T-helper 1 cell treated with Interleukin-12 subunit alpha and Interleukin-12 subunit beta and Interleukin-4 antibody, amounts not matched to agents 30 μg/mL and 1 μg/mL, for 36 hours (primary cell): Measurements from ENCODE around the gene SCAF1.
A peak's percentile ranks its signal among the peaks of the same experiment; 100 is the strongest.
"Not testable (repeated sequence)": the region's sequence is repeated elsewhere in the genome, so short reads cannot be mapped to it uniquely, and the experiment has no call there.

ENCODE experiments used
- H3K27ac Mint-ChIP-seq: one replicate; pipeline ENCODE4 v1.8.0; 2021; ENCODE audit warnings: mild to moderate bottlenecking, mixed read lengths
- H3K27me3 Mint-ChIP-seq: one replicate; pipeline ENCODE4 v1.8.0; 2021; ENCODE audit warnings: low read depth, mixed read lengths
- H3K36me3 Mint-ChIP-seq: one replicate; pipeline ENCODE4 v1.8.0; 2021; ENCODE audit warnings: low read depth, mixed read lengths
- H3K4me1 Mint-ChIP-seq: one replicate; pipeline ENCODE4 v1.8.0; 2021; ENCODE audit warnings: low read depth, mixed read lengths
- H3K4me3 Mint-ChIP-seq: one replicate; pipeline ENCODE4 v1.8.0; 2021; ENCODE audit warnings: mild to moderate bottlenecking, moderate library complexity, mixed read lengths
- H3K9me3 Mint-ChIP-seq: one replicate; pipeline ENCODE4 v1.8.0; 2021; ENCODE audit warnings: mixed read lengths

The SCAF1 gene

DNA sequence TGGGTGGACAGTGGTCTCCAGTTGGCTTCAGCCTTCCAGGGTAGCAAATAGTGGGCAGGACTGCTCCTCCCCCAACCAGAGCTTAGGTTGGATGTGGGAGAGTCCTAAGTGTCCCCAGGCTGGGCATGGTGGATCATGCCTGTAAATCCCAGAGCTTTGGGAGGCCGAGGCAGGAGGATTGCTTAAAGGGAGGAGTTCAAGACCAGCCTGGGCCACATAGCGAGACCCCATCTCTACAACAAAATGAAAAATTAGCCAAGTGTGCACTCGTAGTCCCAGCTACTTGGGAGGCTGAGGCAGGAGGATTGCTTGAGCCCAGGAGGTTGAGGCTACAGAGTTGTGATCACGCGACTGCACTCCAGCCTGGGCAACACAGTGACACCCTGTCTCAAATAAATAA lies 9.4 kb upstream of the SCAF1 start:
- Mint-ChIP-seq H3K9me3 (no peaks in the 10 kb centered on the region), H3K27ac (no peak overlapping the region), H3K27me3 (no peaks in the 10 kb centered on the region), H3K4me3 (no peak overlapping the region), H3K4me1 (peaks cover 3% of the 10 kb centered on the region), H3K36me3 (peaks cover 7% of the 10 kb centered on the region)

DNA sequence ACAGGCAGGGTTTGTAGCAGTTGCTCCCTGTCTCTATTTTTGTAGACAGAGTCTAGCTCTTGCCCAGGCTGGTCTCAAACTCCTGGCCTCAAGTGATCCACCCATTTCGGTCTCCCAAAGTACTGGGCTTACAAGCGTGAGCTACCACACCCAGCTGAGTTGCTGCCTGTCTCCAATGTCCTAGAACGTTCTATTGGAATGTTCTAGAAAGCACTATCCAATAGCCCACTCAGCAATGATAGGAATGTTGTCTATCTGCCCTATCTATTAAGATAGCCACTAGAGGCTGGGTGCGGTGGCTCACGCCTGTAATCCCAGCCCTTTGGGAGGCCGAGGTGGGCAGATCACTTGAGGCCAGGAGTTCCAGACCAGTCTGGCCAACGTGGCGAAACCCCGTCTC lies 8.7 kb upstream of the SCAF1 start:
- H3K4me3 Mint-ChIP-seq, H3K4me1 Mint-ChIP-seq, H3K36me3 Mint-ChIP-seq, H3K9me3 Mint-ChIP-seq, H3K27ac Mint-ChIP-seq, H3K27me3 Mint-ChIP-seq: not testable (repeated sequence)

DNA sequence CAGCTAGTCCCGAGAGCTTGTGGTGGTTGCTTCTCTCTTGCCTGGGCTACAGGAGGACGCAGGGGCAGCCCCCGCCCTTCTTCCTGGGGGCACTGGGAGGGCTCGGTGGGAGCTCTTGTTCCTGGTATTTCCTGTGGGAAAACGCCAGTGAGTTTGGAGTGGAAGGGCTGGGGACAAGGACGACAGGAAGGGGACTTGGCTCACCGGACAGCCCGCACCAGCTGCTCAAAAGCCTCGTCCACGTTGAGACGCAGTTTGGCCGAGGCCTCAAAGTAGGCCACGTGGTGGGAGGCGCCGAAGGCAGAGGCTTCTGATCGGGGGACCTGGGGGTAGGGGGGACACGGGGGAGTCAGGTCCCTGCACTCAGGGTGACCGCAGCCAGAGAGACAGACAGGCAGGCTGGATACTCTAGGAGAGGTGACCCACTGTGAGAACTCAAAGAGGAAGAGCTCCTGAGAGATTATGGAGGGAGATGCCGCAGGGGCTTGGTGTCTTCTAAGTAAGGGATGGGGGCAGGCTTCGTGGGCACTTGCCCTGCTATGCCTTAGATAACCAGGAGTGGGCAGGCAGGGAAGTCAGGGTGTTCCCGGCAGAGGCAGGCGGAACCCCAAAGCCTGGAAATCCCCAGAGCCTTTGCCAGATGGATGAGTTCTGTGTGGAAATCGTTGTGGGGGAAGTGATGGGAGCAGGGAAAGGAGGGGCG lies 6.3 kb upstream of the SCAF1 start:
- Mint-ChIP-seq H3K4me1 (peaks cover 20% of the 10 kb centered on the region), H3K27ac (no peak overlapping the region), H3K4me3 (no peak overlapping the region), H3K9me3 (no peaks in the 10 kb centered on the region), H3K36me3 (peaks cover 2% of the 10 kb centered on the region), H3K27me3 (no peaks in the 10 kb centered on the region)

DNA sequence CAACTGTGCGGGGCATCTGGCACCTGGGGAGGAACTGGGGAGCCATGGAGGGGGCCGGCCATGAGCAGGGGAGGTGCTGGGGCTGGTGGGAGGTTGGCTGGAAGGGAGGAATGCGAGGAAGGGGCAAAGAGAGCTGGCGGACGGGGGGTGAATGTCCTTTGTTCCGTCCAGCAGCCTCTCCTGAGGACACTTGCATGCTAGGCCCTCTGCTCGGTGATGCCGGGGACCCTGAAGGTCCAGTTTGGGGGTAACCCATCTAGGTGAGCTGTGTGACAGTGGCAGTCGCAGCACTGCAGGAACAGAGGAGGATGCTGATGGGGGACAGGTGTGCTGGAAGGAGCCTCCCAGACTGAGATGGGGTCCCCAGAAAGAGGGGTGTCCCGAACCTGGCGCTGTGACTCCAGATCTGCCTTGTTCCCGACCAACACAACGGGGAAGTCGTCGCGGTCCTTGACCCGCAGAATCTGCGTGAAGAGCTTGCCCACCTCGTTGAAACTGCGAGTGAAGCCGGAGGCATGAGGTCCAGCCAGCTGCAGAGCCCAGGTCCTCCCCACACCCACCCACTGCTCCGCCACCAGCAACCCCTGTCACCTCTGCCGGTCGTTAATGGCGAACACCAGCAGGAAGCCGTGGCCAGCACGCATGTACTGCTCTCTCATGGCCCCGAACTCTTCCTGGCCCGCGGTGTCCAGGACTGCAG lies 5.6 kb upstream of the SCAF1 start:
- Mint-ChIP-seq H3K9me3 (no peaks in the 10 kb centered on the region), H3K27me3 (no peaks in the 10 kb centered on the region), H3K4me3 (no peak overlapping the region)

DNA sequence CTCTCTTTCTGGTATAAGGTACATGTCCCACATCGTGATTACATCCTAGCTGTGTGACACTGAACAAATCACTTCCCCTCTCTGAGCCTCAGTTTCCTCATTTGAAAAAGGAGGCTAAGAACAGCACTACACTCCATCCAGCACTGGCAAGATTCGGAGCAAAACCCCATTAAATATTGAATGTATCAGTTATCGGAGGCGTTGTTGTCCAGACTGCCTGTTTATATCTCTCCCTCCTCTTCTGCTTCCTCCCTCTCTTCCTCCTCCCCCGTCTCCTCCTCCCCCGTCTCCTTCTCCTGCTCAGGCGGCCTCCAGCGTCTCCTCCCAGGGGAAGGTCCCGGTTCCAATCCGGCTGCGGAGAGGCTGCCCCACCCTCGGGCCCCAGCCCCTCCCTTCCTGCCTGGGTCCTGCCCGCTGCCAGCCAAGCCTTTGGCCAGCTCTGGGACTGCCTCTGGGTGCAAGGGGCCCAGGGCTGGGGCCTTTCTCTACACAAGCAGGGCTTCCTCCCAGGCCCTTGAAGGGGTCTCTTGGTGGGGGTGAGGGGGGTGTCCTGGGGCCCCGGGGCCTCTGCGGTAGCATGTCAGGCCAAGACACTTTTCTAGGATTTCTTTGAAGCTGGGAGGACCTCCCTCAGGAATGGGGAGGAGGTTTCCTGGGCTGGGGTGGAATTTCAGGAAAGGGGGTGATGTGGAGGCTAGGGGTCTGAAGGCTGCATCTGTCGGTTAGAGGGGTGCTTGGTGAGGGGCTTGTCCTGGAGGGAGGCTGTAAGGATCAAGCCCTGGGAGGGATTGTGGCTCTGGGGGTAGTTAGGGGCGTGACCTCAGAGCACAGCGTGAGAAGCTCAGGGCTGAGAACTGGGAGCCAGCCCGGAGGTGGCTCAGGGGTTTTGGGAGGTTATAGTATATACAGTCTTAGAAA lies 3.9 kb upstream of the SCAF1 start:
- Mint-ChIP-seq H3K4me1 (peaks cover 36% of the 10 kb centered on the region), H3K9me3 (no peaks in the 10 kb centered on the region), H3K4me3 (peak overlapping the region; percentile 72), H3K27ac (peak overlapping the region; percentile 50), H3K27me3 (no peaks in the 10 kb centered on the region), H3K36me3 (peaks cover 6% of the 10 kb centered on the region)

More for the DNA sequence above, 5.6 kb upstream of the SCAF1 start:
- H3K27ac Mint-ChIP-seq, result no peak overlapping the region
- H3K36me3 Mint-ChIP-seq, result peaks cover 2% of the 10 kb centered on the region
- H3K4me1 Mint-ChIP-seq, result peaks cover 24% of the 10 kb centered on the region

DNA sequence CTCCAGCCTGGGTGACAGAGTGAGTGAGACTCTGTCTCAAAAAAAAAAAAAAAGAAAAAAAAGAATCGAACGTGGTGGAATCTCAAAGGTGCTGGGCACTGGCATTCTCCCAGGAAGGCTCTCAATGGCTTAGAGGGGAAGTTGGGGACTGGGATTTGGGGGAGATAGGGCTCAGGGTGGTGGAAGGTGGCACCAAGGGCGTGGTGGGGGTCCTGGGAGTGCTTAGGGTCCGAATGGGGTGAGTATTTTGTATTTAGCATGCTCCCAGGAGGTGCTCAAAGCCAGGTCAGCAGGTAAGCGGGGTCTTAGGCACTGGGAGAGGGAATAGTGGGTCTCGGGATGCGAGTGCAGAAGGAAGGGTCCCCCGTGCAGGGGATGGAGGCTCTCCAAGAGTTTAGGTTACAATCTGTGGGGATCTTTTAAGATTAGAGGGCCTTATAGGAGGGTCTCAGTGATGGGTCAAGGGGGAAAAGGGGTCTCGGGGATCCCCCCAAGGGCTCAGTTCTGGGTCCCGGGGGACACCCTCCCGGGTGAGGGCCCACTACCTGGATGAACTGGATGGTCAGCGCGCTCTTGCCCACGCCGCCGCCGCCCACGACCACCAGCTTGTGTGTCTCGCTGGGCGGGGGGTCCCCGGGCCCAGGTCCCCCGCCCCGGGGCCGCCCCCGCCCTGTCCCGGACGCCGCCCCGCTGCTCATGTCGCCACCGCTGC lies 2.5 kb upstream of the SCAF1 start:
- Mint-ChIP-seq H3K9me3 (no peaks in the 10 kb centered on the region), H3K36me3 (peaks cover 13% of the 10 kb centered on the region), H3K27ac (peak overlapping the region; percentile 60), H3K4me1 (peaks cover 48% of the 10 kb centered on the region), H3K4me3 (peak overlapping the region; percentile 98), H3K27me3 (no peaks in the 10 kb centered on the region)

DNA sequence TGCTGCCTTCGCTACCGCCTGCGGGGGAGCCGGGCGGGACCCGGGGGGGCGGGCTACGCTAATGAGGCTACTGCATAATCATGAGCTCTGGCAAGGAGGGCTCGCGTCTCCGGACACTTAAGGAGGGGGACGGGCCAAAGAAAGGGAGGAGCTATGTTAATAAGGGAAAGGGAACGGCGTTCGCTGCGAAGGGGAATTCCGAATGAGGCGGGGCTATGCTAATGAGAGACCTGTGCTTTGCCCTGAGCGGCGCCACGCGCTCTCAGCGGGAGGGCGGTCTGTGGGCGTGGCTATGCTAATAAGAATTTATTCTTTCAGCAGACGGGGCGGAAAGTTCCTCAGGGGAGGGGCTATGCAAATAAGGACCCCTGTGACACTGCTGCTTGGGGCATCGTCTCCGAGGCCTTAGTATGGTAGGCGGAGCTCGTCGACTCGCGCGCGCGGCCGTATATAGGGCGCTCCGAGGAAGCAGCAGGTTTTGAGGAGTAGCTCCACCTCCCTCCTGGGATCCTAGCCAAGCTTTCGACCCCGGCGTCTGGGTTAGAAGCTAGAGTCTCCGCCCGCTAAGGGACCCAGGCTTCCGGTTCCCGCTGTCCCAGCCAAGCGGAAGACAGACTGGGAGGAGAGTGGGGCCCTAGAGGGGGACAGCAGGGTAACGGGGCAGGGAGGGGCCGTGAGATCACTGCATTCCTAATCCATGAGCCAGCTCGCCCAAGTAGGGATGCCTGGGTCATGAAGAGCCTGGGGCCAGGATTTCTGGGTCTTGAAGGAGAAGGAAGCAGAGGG lies 1.7 kb upstream of the SCAF1 start, which contains the start of gene RRAS:
Gene RRAS, minus strand, starts transcription at position 31 of the 786 bp plus-strand sequence. CDS start 45 bp downstream, outside the sequence.
- H3K4me1 Mint-ChIP-seq, result peaks cover 48% of the 10 kb centered on the region
- peaks cover 13% of the 10 kb centered on the region for H3K36me3 Mint-ChIP-seq
- no peaks in the 10 kb centered on the region for H3K27me3 Mint-ChIP-seq
- H3K9me3 Mint-ChIP-seq, result no peaks in the 10 kb centered on the region
- H3K27ac Mint-ChIP-seq, result peak within 1 kb of the TSS; percentile 99
- H3K4me3 Mint-ChIP-seq, result peak within 1 kb of the TSS; percentile 98

DNA sequence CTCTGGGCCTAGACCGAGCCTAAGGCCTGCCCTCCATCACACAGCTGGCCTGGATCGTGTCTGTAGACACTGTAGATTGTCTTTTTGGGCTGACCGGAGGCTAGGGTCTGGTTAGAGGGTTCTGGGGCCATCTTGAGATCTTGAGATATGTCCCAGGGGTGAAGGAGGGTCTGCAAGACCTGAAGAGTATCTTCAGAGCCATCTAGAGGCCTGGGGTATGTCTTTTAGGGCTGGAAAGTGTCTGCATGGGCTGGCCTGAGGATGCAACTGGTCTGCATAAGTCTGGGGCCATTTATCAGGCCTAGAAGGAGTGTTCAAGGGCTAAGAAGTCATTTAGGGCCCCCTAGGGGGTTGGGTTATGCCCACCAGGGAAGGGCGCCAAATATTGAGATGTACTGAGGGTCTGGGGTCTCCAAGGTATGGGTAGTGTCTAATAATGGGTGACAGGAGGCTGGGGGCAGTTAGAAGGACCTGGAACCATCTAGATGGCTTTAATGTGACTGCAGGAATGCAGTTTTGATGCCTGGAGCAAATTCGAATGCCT lies 555 bp downstream of the SCAF1 start:
- Mint-ChIP-seq H3K27me3 (no peaks in the 10 kb centered on the region), H3K27ac (peak overlapping the region; percentile 75), H3K4me1 (peaks cover 44% of the 10 kb centered on the region), H3K9me3 (no peaks in the 10 kb centered on the region), H3K4me3 (peak overlapping the region; percentile 98), H3K36me3 (peaks cover 15% of the 10 kb centered on the region)

DNA sequence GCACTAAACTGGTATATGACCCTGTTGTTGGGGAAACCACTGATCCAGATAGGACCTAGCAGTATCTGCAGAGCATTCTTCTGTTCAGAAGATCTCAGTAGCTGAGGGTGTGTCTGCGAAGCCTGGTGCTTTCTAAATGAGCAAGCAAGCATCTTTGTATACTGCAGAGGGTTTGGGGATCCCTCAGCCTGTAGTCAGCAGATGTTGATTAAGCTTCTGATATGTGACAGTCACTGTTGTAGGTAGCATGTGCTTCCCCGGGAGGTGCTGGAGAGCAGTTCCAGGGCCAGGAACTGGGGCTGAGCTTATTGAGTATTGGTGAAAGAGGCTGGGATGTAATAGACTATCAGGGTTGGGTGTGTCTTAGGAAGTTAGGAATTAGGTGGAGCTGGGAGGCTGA lies 1.5 kb downstream of the SCAF1 start:
- Mint-ChIP-seq H3K36me3 (peaks cover 15% of the 10 kb centered on the region), H3K27ac (peak overlapping the region; percentile 75), H3K27me3 (no peaks in the 10 kb centered on the region), H3K9me3 (no peaks in the 10 kb centered on the region), H3K4me3 (peak overlapping the region; percentile 98), H3K4me1 (peaks cover 39% of the 10 kb centered on the region)

DNA sequence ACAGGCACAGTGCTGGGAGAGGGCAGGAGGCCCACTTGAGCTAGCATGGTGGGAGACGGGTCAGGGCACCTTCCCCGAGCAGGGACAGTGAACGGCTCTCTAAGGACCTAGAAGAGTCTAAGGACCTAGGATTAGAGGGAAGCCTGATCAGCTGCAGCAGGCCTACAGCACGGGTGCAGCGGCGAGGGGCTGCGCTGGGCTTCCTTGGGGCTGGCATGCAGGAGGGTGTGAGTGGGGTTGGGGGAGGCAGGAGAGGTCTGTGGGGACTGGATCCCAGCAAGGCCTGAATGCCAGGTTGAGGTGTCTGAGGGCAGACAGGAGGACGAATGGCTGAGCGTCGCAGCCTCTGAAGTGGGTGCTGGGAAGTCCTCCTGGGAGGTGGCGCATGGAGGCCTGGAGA lies 3.6 kb downstream of the SCAF1 start:
- H3K27ac Mint-ChIP-seq, result no peak overlapping the region
- H3K27me3 Mint-ChIP-seq, result no peaks in the 10 kb centered on the region
- no peaks in the 10 kb centered on the region for H3K9me3 Mint-ChIP-seq
- H3K4me1 Mint-ChIP-seq, result peaks cover 28% of the 10 kb centered on the region
- no peak overlapping the region for H3K4me3 Mint-ChIP-seq
- H3K36me3 Mint-ChIP-seq, result peaks cover 20% of the 10 kb centered on the region

DNA sequence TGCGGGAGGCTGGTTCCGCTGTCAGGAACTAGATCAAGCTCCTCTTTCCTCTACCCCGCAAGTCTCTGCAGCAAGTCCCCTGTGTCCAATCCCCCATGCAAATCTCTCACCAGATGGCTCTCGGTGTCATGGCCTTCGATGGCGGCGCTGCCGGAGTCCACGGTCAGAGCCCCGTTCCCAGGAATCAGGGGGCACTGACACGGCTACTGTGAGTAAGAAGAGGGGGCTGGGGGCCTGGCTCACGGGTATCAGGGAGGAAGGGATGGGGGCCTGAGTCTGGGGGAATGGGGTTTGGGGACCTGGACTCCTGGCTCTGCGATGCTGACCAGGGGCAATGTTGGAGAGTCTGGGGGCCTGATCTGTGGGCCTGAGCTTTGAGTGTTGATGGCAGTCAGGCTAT lies 4.0 kb downstream of the SCAF1 start:
- no peaks in the 10 kb centered on the region for H3K27me3 Mint-ChIP-seq
- no peak overlapping the region for H3K27ac Mint-ChIP-seq
- H3K4me3 Mint-ChIP-seq, result no peak overlapping the region
- H3K36me3 Mint-ChIP-seq, result peaks cover 21% of the 10 kb centered on the region
- peaks cover 24% of the 10 kb centered on the region for H3K4me1 Mint-ChIP-seq
- no peaks in the 10 kb centered on the region for H3K9me3 Mint-ChIP-seq

DNA sequence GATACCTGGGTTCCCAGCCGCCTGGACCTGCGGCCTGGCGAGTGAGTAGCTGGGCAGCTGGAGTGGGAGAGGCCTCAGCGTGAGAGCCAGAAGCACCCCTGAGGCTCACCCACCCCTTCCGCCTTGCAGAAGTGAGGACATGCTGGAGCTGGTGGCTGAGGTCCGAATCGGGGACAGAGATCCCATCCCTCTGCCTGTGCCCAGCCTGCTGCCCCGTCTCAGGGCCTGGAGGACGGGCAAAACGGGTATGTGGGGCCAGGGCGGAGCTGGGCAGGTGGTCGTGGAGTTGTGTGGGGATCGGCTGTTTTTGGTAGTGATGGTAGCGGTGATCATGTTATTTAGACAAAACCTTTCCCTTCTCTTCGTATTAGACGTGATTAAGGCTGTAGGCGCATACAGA lies 4.6 kb downstream of the SCAF1 start:
- Mint-ChIP-seq H3K4me3 (no peak overlapping the region), H3K27me3 (no peaks in the 10 kb centered on the region), H3K4me1 (peaks cover 22% of the 10 kb centered on the region), H3K9me3 (no peaks in the 10 kb centered on the region), H3K36me3 (peaks cover 21% of the 10 kb centered on the region), H3K27ac (no peak overlapping the region)

DNA sequence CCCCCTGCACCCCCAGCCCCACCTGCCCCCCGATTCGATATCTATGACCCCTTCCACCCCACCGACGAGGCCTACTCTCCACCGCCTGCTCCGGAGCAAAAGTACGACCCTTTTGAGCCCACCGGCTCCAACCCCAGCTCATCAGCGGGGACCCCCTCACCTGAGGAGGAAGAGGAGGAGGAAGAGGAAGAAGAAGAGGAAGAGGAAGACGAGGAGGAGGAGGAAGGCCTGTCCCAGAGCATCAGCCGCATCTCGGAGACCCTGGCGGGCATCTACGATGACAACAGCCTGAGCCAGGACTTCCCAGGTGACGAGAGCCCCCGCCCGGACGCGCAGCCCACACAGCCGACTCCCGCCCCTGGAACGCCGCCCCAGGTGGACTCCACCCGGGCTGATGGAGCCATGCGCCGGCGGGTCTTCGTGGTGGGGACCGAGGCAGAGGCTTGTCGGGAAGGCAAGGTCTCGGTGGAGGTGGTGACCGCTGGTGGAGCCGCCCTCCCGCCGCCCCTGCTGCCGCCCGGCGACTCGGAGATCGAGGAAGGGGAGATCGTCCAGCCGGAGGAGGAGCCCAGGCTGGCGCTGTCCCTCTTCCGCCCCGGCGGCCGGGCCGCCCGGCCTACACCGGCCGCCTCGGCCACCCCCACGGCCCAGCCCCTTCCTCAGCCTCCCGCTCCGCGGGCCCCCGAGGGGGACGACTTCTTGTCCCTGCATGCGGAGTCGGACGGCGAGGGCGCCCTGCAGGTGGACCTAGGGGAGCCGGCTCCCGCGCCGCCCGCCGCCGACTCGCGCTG lies 9.2 kb downstream of the SCAF1 start:
- Mint-ChIP-seq H3K4me1 (no peaks in the 10 kb centered on the region), H3K9me3 (no peaks in the 10 kb centered on the region), H3K4me3 (no peak overlapping the region), H3K27me3 (no peaks in the 10 kb centered on the region), H3K27ac (no peak overlapping the region), H3K36me3 (peaks cover 21% of the 10 kb centered on the region)
